Measurements from ENCODE around the gene LDLRAP1.

The LDLRAP1 gene

GRCh38 chr1:25537153-25537831 lies 6.1 kb upstream of the LDLRAP1 start:
- H3K9ac ChIP-seq (ENCODE audit: low read length) = no peak overlapping the region
- no peak overlapping the region for H3K4me2 ChIP-seq (ENCODE audit: low read length)
- H3K4me3 ChIP-seq (ENCODE audit: low read length) = no peak overlapping the region
- H3K4me1 ChIP-seq (ENCODE audit: low read length) = no peaks in the 10 kb centered on the region
- H3K36me3 ChIP-seq (replicated peaks; ENCODE audit: low read depth, low read length) = no peaks in the 10 kb centered on the region
- no peak overlapping the region for H3K27ac ChIP-seq (ENCODE audit: low read length)
- H3K27me3 ChIP-seq (ENCODE audit: low read depth, low read length) = peaks cover 3% of the 10 kb centered on the region; the same call in 1 of the 2 replicates
- no peaks in the 10 kb centered on the region for H3K79me2 ChIP-seq (ENCODE audit: low read length)
- H4K20me1 ChIP-seq (ENCODE audit: insufficient read depth, low read length) = no peaks in the 10 kb centered on the region
- H3K9me3 ChIP-seq (ENCODE audit: insufficient read depth, low read length) = no peaks in the 10 kb centered on the region
- H2AFZ ChIP-seq (ENCODE audit: low read depth, low read length) = no peak overlapping the region
- TF ChIP-seq EZH2phosphoT487 (IDR thresholded peaks at IDR 0.05; ENCODE audit: low read depth) (no peak), CTCF (IDR thresholded peaks at IDR 0.05; ENCODE audit: low read depth, low read length) (no peak)

- Histone ChIP-seq H2AFZ (ENCODE audit: low read depth, low read length) (no peak overlapping the region), H3K27me3 (ENCODE audit: low read depth, low read length) (peaks cover 3% of the 10 kb centered on the region; the same call in 1 of the 2 replicates), H3K79me2 (ENCODE audit: low read length) (no peaks in the 10 kb centered on the region), H3K27ac (ENCODE audit: low read length) (no peak overlapping the region), H4K20me1 (ENCODE audit: insufficient read depth, low read length) (no peaks in the 10 kb centered on the region), H3K36me3 (replicated peaks; ENCODE audit: low read depth, low read length) (no peaks in the 10 kb centered on the region), H3K9me3 (ENCODE audit: insufficient read depth, low read length) (no peaks in the 10 kb centered on the region), H3K4me2 (ENCODE audit: low read length) (no peak overlapping the region), H3K4me3 (ENCODE audit: low read length) (no peak overlapping the region), H3K4me1 (ENCODE audit: low read length) (0 out of 2 replicates have a peak, but pooled peaks cover 2% of the 10 kb centered on the region), H3K9ac (ENCODE audit: low read length) (no peak overlapping the region)
- TF ChIP-seq EZH2phosphoT487 (IDR thresholded peaks at IDR 0.05; ENCODE audit: low read depth) = no peak
- no peak for TF ChIP-seq CTCF (IDR thresholded peaks at IDR 0.05; ENCODE audit: low read depth, low read length)
Measured at GRCh38 chr1:25538191-25538767, 5.1 kb upstream of the LDLRAP1 start.

- no peaks in the 10 kb centered on the region for H3K36me3 ChIP-seq (replicated peaks; ENCODE audit: low read depth, low read length)
- no peaks in the 10 kb centered on the region for H4K20me1 ChIP-seq (ENCODE audit: insufficient read depth, low read length)
- no peak overlapping the region for H3K9ac ChIP-seq (ENCODE audit: low read length)
- H3K27me3 ChIP-seq (ENCODE audit: low read depth, low read length) = peaks cover 8% of the 10 kb centered on the region
- H3K4me1 ChIP-seq (ENCODE audit: low read length) = peaks cover 6% of the 10 kb centered on the region; the same call in 1 of the 2 replicates
- H3K27ac ChIP-seq (ENCODE audit: low read length) = no peak overlapping the region
- H2AFZ ChIP-seq (ENCODE audit: low read depth, low read length) = no peak overlapping the region
- H3K4me3 ChIP-seq (ENCODE audit: low read length) = no peak overlapping the region
- H3K9me3 ChIP-seq (ENCODE audit: insufficient read depth, low read length) = no peaks in the 10 kb centered on the region
- no peak for TF ChIP-seq CTCF (IDR thresholded peaks at IDR 0.05; ENCODE audit: low read depth, low read length)
- no peak for TF ChIP-seq EZH2phosphoT487 (IDR thresholded peaks at IDR 0.05; ENCODE audit: low read depth)
- no peaks in the 10 kb centered on the region for H3K79me2 ChIP-seq (ENCODE audit: low read length)
- no peak overlapping the region for H3K4me2 ChIP-seq (ENCODE audit: low read length)
Measured at GRCh38 chr1:25540750-25541342, 2.6 kb upstream of the LDLRAP1 start.

- H2AFZ ChIP-seq (ENCODE audit: low read depth, low read length) = no peak overlapping the region
- no peaks in the 10 kb centered on the region for H3K36me3 ChIP-seq (replicated peaks; ENCODE audit: low read depth, low read length)
- no peak overlapping the region for H3K4me2 ChIP-seq (ENCODE audit: low read length)
- TF ChIP-seq EZH2phosphoT487 (IDR thresholded peaks at IDR 0.05; ENCODE audit: low read depth) = no peak
- no peak for TF ChIP-seq CTCF (IDR thresholded peaks at IDR 0.05; ENCODE audit: low read depth, low read length)
- H3K27ac ChIP-seq (ENCODE audit: low read length) = no peak overlapping the region
- no peaks in the 10 kb centered on the region for H3K79me2 ChIP-seq (ENCODE audit: low read length)
- peaks cover 6% of the 10 kb centered on the region; the same call in 1 of the 2 replicates for H3K4me1 ChIP-seq (ENCODE audit: low read length)
- no peaks in the 10 kb centered on the region for H4K20me1 ChIP-seq (ENCODE audit: insufficient read depth, low read length)
- H3K9me3 ChIP-seq (ENCODE audit: insufficient read depth, low read length) = no peaks in the 10 kb centered on the region
- no peak overlapping the region for H3K9ac ChIP-seq (ENCODE audit: low read length)
- H3K4me3 ChIP-seq (ENCODE audit: low read length) = no peak overlapping the region
- H3K27me3 ChIP-seq (ENCODE audit: low read depth, low read length) = peaks cover 8% of the 10 kb centered on the region
Measured at GRCh38 chr1:25541425-25541824, 2.0 kb upstream of the LDLRAP1 start.

Measured in OCI-LY3 (cell line).